Upper lobe of right lung (tissue), 1 donor: ENCODE measurements around the gene EMILIN2. TPM values are rescaled to one million over a fixed set of nuclear protein-coding genes. Genes with fewer than 3 reads are reported as not detected.
"Not testable (repeated sequence)": the region's sequence is repeated elsewhere in the genome, so short reads cannot be mapped to it uniquely, and the experiment has no call there.

Source experiments
- ATAC-seq: fragments of 200-7000 bp; cut with Tn5 transposase; one replicate; pipeline ENCODE4 v1.9.1; 2020; ENCODE audit warnings: mild to moderate bottlenecking, moderate library complexity
- DNase-seq: peaks from one replicate; pipeline ENCODE4 v3.0.0-alpha.2; 2020
- H3K27ac ChIP-seq: fragments of 200-600 bp; one replicate; pipeline ENCODE4 v1.8.0; 2022
- H3K27me3 ChIP-seq: fragments of 200-600 bp; one replicate; pipeline ENCODE4 v1.8.0; 2022; ENCODE audit warnings: mild to moderate bottlenecking
- H3K36me3 ChIP-seq: fragments of 200-600 bp; one replicate; pipeline ENCODE4 v1.8.0; 2022
- H3K4me1 ChIP-seq: fragments of 200-600 bp; one replicate; pipeline ENCODE4 v1.8.0; 2022
- H3K4me3 ChIP-seq: fragments of 200-600 bp; one replicate; pipeline ENCODE4 v1.8.0; 2022; ENCODE audit warnings: mild to moderate bottlenecking
- H3K9me3 ChIP-seq: fragments of 200-600 bp; one replicate; pipeline ENCODE4 v1.8.0; 2022
- CTCF ChIP-seq: fragments of 200-600 bp; IDR thresholded peaks from one replicate; pipeline ENCODE4 v1.8.0; 2022; ENCODE audit warnings: antibody characterized with exemption
- intact Hi-C: fragments of 100-400 bp; cut with DNase I; formaldehyde crosslinking; loops from one replicate; pipeline ENCODE4 v1.11.0; 2022
- total RNA-seq: library from RNA; stranded (reverse); fragmentation: NEBNext Ultra II Directional; extraction: Animal tissue kit (Norgen Biotek cat#: 25700); gene quantifications from one replicate; pipeline ENCODE4 v1.2.1, GENCODE V29; 2021
- donor health status: DM: no; HTN: yes; CAD: no; lungs with severe emphysema.

The EMILIN2 gene
- total RNA-seq, 1 donor from 2014 or later: 35.2 TPM

- Histone ChIP-seq H3K9me3 (no peaks in the 10 kb centered on the region), H3K4me1 (no peaks in the 10 kb centered on the region), H3K36me3 (no peaks in the 10 kb centered on the region), H3K27ac (no peak overlapping the region), H3K4me3 (no peak overlapping the region), H3K27me3 (no peaks in the 10 kb centered on the region)
- DNase-seq: no peak
- ATAC-seq: no peak
- no peak for TF ChIP-seq CTCF
- intact Hi-C loops: no loop called here
Observed at GRCh38 chr18:2823966-2824365, 22.8 kb upstream of the EMILIN2 start.

- H3K4me3 ChIP-seq: no peak overlapping the region
- no peaks in the 10 kb centered on the region for H3K27me3 ChIP-seq
- no peak for TF ChIP-seq CTCF
- no peak for ATAC-seq
- no peaks in the 10 kb centered on the region for H3K4me1 ChIP-seq
- no peak overlapping the region for H3K27ac ChIP-seq
- DNase-seq: no peak
- no peaks in the 10 kb centered on the region for H3K9me3 ChIP-seq
- intact Hi-C loops: no loop called here
- H3K36me3 ChIP-seq: no peaks in the 10 kb centered on the region
Observed at GRCh38 chr18:2824865-2825264, 21.9 kb upstream of the EMILIN2 start.

GRCh38 chr18:2825613-2826175 lies 21.1 kb upstream of the EMILIN2 start:
- Histone ChIP-seq H3K9me3 (no peaks in the 10 kb centered on the region), H3K27ac (no peak overlapping the region), H3K4me1 (no peaks in the 10 kb centered on the region), H3K27me3 (no peaks in the 10 kb centered on the region), H3K4me3 (no peak overlapping the region), H3K36me3 (no peaks in the 10 kb centered on the region)
- DNase-seq (no peak), ATAC-seq (no peak)
- no peak for TF ChIP-seq CTCF
- intact Hi-C loops: no loop called here

GRCh38 chr18:2826581-2826980 lies 20.2 kb upstream of the EMILIN2 start:
- no peak for DNase-seq
- no peaks in the 10 kb centered on the region for H3K9me3 ChIP-seq
- H3K36me3 ChIP-seq: no peaks in the 10 kb centered on the region
- H3K4me3 ChIP-seq: no peak overlapping the region
- TF ChIP-seq CTCF: no peak
- intact Hi-C loops: no loop called here
- no peak overlapping the region for H3K27ac ChIP-seq
- peak; percentile 41 for ATAC-seq
- H3K4me1 ChIP-seq: no peaks in the 10 kb centered on the region
- no peaks in the 10 kb centered on the region for H3K27me3 ChIP-seq

- no peaks in the 10 kb centered on the region for H3K9me3 ChIP-seq
- no peaks in the 10 kb centered on the region for H3K4me1 ChIP-seq
Observed at GRCh38 chr18:2827061-2827460, 19.7 kb upstream of the EMILIN2 start.

GRCh38 chr18:2836118-2836517 lies 10.7 kb upstream of the EMILIN2 start:
- DNase-seq, H3K4me3 ChIP-seq, H3K27ac ChIP-seq, intact Hi-C loops, H3K36me3 ChIP-seq, H3K9me3 ChIP-seq, H3K4me1 ChIP-seq, H3K27me3 ChIP-seq, ATAC-seq: not testable (repeated sequence)

More at GRCh38 chr18:2827061-2827460, 19.7 kb upstream of the EMILIN2 start:
- Histone ChIP-seq H3K27ac (no peak overlapping the region), H3K4me3 (no peak overlapping the region), H3K36me3 (no peaks in the 10 kb centered on the region), H3K27me3 (no peaks in the 10 kb centered on the region)
- DNase-seq (no peak), ATAC-seq (no peak)
- no peak for TF ChIP-seq CTCF
- intact Hi-C loops: no loop called here

GRCh38 chr18:2837290-2837689 lies 9.5 kb upstream of the EMILIN2 start:
- H3K27ac ChIP-seq, H3K9me3 ChIP-seq, intact Hi-C loops: not testable (repeated sequence)

More at GRCh38 chr18:2837290-2837689, 9.5 kb upstream of the EMILIN2 start:
- not testable (repeated sequence) for DNase-seq, H3K4me1 ChIP-seq, H3K27me3 ChIP-seq, ATAC-seq, H3K36me3 ChIP-seq, H3K4me3 ChIP-seq
